Gastrocnemius medialis (tissue), 4 donors: Measurements from ENCODE around the gene HNRNPCL1. TPM values are rescaled to one million over a fixed set of nuclear protein-coding genes. Genes with fewer than 3 reads are reported as not detected.

Experiments
- ATAC-seq, 2 donors: fragments of 150-250 bp; one replicate each; pipeline ENCODE4 v1.9.1; 2016
- DNase-seq, 2 donors: peaks; one replicate each; pipeline ENCODE4 v3.0.0-alpha.2; 2019
- H3K27ac ChIP-seq, 4 donors: fragments of 200-600 bp; sonication (generic); 1 replicate in 1 of 4; 2 replicates in 3 of 4; pipeline ENCODE4 v1.5.1; 2016 to 2018; ENCODE audit warnings: mild to moderate bottlenecking in 2 of 4, moderate library complexity in 1 of 4
- H3K27me3 ChIP-seq, 3 donors: fragments of 200-600 bp; sonication (generic) in 2 of 3; 1 replicate in 1 of 3; 2 replicates in 2 of 3; pipeline versions ENCODE4 v1.5.1 to v1.6.0; 2016 to 2019; ENCODE audit warnings: mild to moderate bottlenecking in 1 of 3, moderate library complexity in 1 of 3
- H3K36me3 ChIP-seq, 2 donors: fragments of 200-600 bp; sonication (generic) in 1 of 2; one replicate each; pipeline ENCODE4 v1.5.1; 2017 to 2018
- H3K4me1 ChIP-seq, 2 donors: fragments of 200-600 bp; sonication (generic) in 1 of 2; one replicate each; pipeline ENCODE4 v1.5.1; 2016 to 2017; ENCODE audit warnings: mild to moderate bottlenecking in 2 of 2
- H3K4me3 ChIP-seq, 4 donors: fragments of 200-600 bp; sonication (generic) in 3 of 4; 1 replicate in 1 of 4; 2 replicates in 3 of 4; pipeline ENCODE4 v1.5.1; 2016 to 2019; ENCODE audit warnings: mild to moderate bottlenecking in 2 of 4
- H3K9me3 ChIP-seq, 3 donors: fragments of 200-600 bp; sonication (generic) in 2 of 3; 1 replicate in 1 of 3; 2 replicates in 2 of 3; pipeline ENCODE4 v1.5.1; 2016 to 2019
- CTCF ChIP-seq, 5 experiments: fragments of 450-650 bp in 3 of 5; fragments of 200-600 bp in 2 of 5; sonication (generic) in 2 of 5; IDR thresholded peaks in 4 of 5; conservative IDR thresholded peaks in 1 of 5; 1 replicate in 4 of 5; 2 replicates in 1 of 5; pipeline ENCODE4 v1.5.1; 2016 to 2019; ENCODE audit warnings: antibody characterized with exemption in 5 of 5, mild to moderate bottlenecking in 3 of 5, moderate library complexity in 3 of 5
- POLR2A ChIP-seq, 2 donors: fragments of 450-650 bp; IDR thresholded peaks; one replicate each; pipeline ENCODE4 v1.6.1; 2017; ENCODE audit warnings: antibody characterized with exemption in 2 of 2, mild to moderate bottlenecking in 2 of 2, moderate library complexity in 2 of 2
- in situ Hi-C, 4 donors: fragments of 200-750 bp; cut with MboI; loops; one replicate each; pipeline versions ENCODE4 v1.15.0 to v1.8.0; 2017; ENCODE audit warnings: low sequenced_read_pairs in 4 of 4
- intact Hi-C: fragments of 100-400 bp; cut with DNase I; formaldehyde crosslinking; loops from one replicate; pipeline ENCODE4 v1.15.1; 2023; ENCODE audit warnings: low total_unique reads
- total RNA-seq, 4 donors: library from RNA; depleted of rRNA; stranded (reverse); fragments of >200 nt; gene quantifications; one replicate each; pipeline versions ENCODE4 v1.1.0 to v1.2.3, GENCODE V29; 2016

HNRNPCL1 gene
- total RNA-seq, 4 donors from 2014 or later, result not detected

GRCh38 chr1:12811409-12811784 is 37.1 kb downstream of the HNRNPCL1 start:
- no peak for ATAC-seq
- in situ Hi-C loops (no loop called here), intact Hi-C loops (no loop called here)
- no peak for DNase-seq
- no peaks in the 10 kb centered on the region for H3K27me3 ChIP-seq
- no peak overlapping the region for H3K4me3 ChIP-seq
- no peaks in the 10 kb centered on the region for H3K9me3 ChIP-seq
- H3K36me3 ChIP-seq, result no peaks in the 10 kb centered on the region
- TF ChIP-seq POLR2A (IDR thresholded peaks at IDR 0.05) (no peak), CTCF (IDR thresholded peaks at IDR 0.05 in 4 of 5, conservative IDR thresholded peaks at IDR 0.05 in 1 of 5) (no peak)
- no peak overlapping the region for H3K27ac ChIP-seq
- H3K4me1 ChIP-seq, result no peaks in the 10 kb centered on the region

- in situ Hi-C loops, result no loop called here
- H3K27me3 ChIP-seq, result no peaks in the 10 kb centered on the region
- DNase-seq (no peak), ATAC-seq (no peak)
- no peaks in the 10 kb centered on the region for H3K9me3 ChIP-seq
- no peak overlapping the region for H3K4me3 ChIP-seq
- no peak overlapping the region for H3K27ac ChIP-seq
- TF ChIP-seq POLR2A (IDR thresholded peaks at IDR 0.05), result no peak
- TF ChIP-seq CTCF (IDR thresholded peaks at IDR 0.05 in 4 of 5, conservative IDR thresholded peaks at IDR 0.05 in 1 of 5), result no peak
- H3K4me1 ChIP-seq, result no peaks in the 10 kb centered on the region
- intact Hi-C loops, result no loop called here
- no peaks in the 10 kb centered on the region for H3K36me3 ChIP-seq
Observed at GRCh38 chr1:12810691-12811408, 37.7 kb downstream of the HNRNPCL1 start.

- ATAC-seq, result no peak
- intact Hi-C loops, result no loop called here
- H3K36me3 ChIP-seq, result no peaks in the 10 kb centered on the region
Observed at GRCh38 chr1:12809933-12810332, 38.6 kb downstream of the HNRNPCL1 start.

GRCh38 chr1:12799730-12800129 is 48.8 kb downstream of the HNRNPCL1 start:
- H3K4me3 ChIP-seq, result no peak overlapping the region
- no peaks in the 10 kb centered on the region for H3K27me3 ChIP-seq
- no peak for TF ChIP-seq CTCF (IDR thresholded peaks at IDR 0.05 in 4 of 5, conservative IDR thresholded peaks at IDR 0.05 in 1 of 5)
- no peak for TF ChIP-seq POLR2A (IDR thresholded peaks at IDR 0.05)
- DNase-seq (no peak), ATAC-seq (no peak)
- intact Hi-C loops, result no loop called here
- no peaks in the 10 kb centered on the region for H3K9me3 ChIP-seq
- H3K4me1 ChIP-seq, result no peaks in the 10 kb centered on the region
- in situ Hi-C loops, result no loop called here
- H3K36me3 ChIP-seq, result no peaks in the 10 kb centered on the region
- H3K27ac ChIP-seq, result no peak overlapping the region

More at GRCh38 chr1:12809933-12810332, 38.6 kb downstream of the HNRNPCL1 start:
- TF ChIP-seq POLR2A (IDR thresholded peaks at IDR 0.05), result no peak
- no peak for TF ChIP-seq CTCF (IDR thresholded peaks at IDR 0.05 in 4 of 5, conservative IDR thresholded peaks at IDR 0.05 in 1 of 5)
- in situ Hi-C loops, result no loop called here
- Histone ChIP-seq H3K27me3 (no peaks in the 10 kb centered on the region), H3K27ac (no peak overlapping the region), H3K9me3 (no peaks in the 10 kb centered on the region), H3K4me1 (no peaks in the 10 kb centered on the region), H3K4me3 (no peak overlapping the region)
- no peak for DNase-seq

- intact Hi-C loops (no loop called here), in situ Hi-C loops (no loop called here)
- no peak overlapping the region for H3K4me3 ChIP-seq
- no peak for DNase-seq
- no peak for ATAC-seq
- no peaks in the 10 kb centered on the region for H3K9me3 ChIP-seq
- H3K4me1 ChIP-seq, result no peaks in the 10 kb centered on the region
- H3K27ac ChIP-seq, result no peak overlapping the region
- TF ChIP-seq CTCF (IDR thresholded peaks at IDR 0.05 in 4 of 5, conservative IDR thresholded peaks at IDR 0.05 in 1 of 5) (no peak), POLR2A (IDR thresholded peaks at IDR 0.05) (no peak)
- no peaks in the 10 kb centered on the region for H3K36me3 ChIP-seq
- no peaks in the 10 kb centered on the region for H3K27me3 ChIP-seq
Observed at GRCh38 chr1:12798911-12799310, 49.6 kb downstream of the HNRNPCL1 start.
